ES-I3 (cell line): Measurements from ENCODE around the gene RPRD1A.
"Not testable (repeated sequence)": the region's sequence is repeated elsewhere in the genome, so short reads cannot be mapped to it uniquely, and the experiment has no call there.

ENCODE experiments used
- H3K36me3 ChIP-seq: 2 replicates; pipeline ENCODE4 v1.6.1; 2013; ENCODE audit warnings: mild to moderate bottlenecking, low read length, control low read depth, moderate library complexity; ENCODE audit not compliant: insufficient read depth
- H3K4me1 ChIP-seq: 2 replicates; pipeline ENCODE4 v1.6.1; 2013; ENCODE audit warnings: mild to moderate bottlenecking, control low read depth, low read length; ENCODE audit not compliant: insufficient read depth
- H3K9ac ChIP-seq: 2 replicates; pipeline ENCODE4 v1.6.1; 2013; ENCODE audit warnings: low read depth, mild to moderate bottlenecking, low read length, moderate library complexity
- H3K9me3 ChIP-seq: 2 replicates; pipeline ENCODE4 v1.6.1; 2013; ENCODE audit warnings: mild to moderate bottlenecking, low read length, moderate library complexity; ENCODE audit not compliant: control insufficient read depth, insufficient read depth

Gene RPRD1A

DNA sequence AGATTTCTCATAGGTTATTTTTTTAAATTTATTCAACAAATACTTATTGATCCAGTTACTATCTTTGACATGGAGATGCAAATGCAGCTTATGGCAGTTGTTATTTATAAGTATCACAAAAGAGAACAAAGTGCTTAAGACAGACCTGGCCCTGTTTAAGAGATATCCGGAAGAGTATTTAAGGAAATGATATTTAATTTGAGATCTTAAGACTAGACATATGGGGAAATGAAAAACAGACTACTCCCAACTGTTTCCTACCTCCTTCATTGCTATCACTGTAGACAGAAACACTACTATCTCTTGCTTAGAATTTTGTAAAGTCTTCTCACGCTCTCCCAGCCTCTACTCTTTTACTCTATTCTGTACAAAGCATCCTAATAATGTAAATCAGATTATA, 36.0 kb downstream of the RPRD1A start:
- no peak overlapping the region for H3K9ac ChIP-seq
- peaks cover 17% of the 10 kb centered on the region for H3K36me3 ChIP-seq
- no peaks in the 10 kb centered on the region for H3K4me1 ChIP-seq
- H3K9me3 ChIP-seq: no peaks in the 10 kb centered on the region

DNA sequence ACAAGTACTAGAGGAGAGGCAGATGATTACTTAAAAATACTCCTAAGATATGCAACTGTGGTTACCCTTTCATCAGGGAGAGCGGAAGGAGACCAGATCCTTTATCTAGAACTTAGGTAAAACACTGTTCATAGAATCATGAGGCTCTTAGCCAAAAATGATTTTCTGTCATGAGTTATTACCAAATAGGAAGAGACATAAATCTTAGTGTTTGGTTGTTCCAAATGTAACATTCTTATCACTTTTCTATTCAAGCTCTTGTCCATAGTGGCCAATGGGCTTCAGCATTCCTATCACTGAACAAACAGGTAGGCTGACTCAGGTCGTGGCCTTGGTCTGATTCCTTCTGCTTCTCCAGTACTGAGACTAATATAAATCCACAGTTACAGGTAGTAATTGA, 38.5 kb downstream of the RPRD1A start:
- Histone ChIP-seq H3K36me3 (peaks cover 24% of the 10 kb centered on the region), H3K9ac (no peak overlapping the region), H3K4me1 (no peaks in the 10 kb centered on the region), H3K9me3 (no peaks in the 10 kb centered on the region)

DNA sequence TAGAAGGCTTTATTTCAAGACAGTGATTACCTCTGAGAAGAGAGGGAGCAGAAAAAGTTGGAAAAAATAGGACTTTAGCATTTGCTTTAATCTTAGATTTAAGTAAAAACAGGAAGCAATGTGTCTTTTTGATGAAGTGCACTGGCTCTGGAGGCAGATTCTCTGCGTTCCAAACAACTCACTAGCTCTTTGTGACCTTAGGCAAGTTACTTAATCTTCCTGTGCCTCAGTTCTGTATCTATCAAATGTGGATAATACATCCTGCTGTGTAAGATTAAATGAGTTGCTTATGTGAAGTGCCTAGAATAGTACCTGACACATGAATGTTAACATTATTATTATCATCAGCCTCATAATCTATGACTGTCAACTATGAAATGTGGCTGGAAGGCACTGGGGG, 42.3 kb downstream of the RPRD1A start:
- peaks cover 19% of the 10 kb centered on the region for H3K36me3 ChIP-seq
- H3K9ac ChIP-seq: no peak overlapping the region
- no peaks in the 10 kb centered on the region for H3K4me1 ChIP-seq
- no peaks in the 10 kb centered on the region for H3K9me3 ChIP-seq

DNA sequence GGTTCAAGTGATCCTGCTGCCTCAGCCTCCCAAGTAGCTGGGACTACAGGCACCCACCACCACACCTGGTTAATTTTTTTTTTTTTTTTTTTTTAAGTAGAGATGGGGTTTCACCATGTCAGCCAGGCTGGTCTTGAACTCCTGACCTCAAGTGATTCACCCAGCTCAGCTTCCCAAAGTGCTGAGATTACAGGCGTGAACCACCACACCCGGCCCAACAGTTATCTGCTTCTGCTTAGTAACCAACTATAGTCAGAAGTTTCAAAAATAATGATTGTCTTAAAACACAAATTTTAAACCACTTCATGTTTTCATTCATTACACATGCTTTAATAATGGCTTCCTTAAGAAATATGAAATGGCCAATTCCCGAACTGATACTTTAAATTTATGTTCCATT, 43.1 kb downstream of the RPRD1A start:
- not testable (repeated sequence) for H3K4me1 ChIP-seq, H3K9ac ChIP-seq, H3K9me3 ChIP-seq
- H3K36me3 ChIP-seq: peaks cover 18% of the 10 kb centered on the region

DNA sequence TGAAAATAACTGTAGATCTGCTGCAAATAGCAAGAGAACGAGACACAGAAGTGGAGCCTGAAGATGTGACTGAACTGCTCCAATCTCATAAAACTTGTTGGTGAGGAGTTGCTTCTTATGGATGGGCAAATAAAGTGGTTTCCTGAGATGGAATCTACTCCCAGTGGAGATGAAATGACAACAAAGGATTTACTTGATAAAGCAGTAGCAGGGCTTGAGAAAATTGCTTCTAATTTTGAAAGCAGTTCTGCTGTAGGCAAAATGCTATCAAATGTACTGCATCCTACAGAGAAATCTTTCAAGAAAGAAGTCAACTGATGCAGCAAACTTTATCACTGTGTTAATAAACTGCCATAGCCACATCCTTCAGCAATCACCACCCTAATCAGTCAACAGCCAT, 44.0 kb downstream of the RPRD1A start:
- Histone ChIP-seq H3K4me1 (no peaks in the 10 kb centered on the region), H3K9ac (no peak overlapping the region), H3K9me3 (no peaks in the 10 kb centered on the region), H3K36me3 (peaks cover 13% of the 10 kb centered on the region)

DNA sequence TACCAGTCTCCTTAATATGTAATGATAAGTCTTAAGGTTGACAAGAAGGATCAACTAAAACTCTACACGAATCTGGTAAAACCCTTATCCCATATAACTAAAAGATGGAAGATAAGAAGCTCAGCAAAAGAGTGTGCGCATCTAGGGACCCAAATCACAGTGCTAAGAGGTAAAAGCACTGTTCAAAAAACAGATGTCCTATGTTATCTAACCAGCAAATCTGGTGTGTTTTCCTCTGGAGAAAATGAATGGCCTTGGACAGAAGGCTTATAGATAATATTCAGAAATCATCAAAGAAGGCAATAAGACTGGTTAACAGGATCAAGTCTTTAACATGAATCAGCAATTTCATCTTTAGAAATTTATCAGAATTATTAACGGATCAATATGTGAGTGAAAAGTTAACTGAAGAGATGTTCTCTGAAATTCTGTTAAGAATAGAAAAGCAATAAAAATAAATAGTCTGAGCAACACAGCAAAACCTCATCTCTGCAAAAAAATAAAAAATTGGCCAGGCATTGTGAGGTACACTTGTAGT, 47.1 kb downstream of the RPRD1A start:
- Histone ChIP-seq H3K4me1 (no peaks in the 10 kb centered on the region), H3K9me3 (no peaks in the 10 kb centered on the region), H3K36me3 (peaks cover 4% of the 10 kb centered on the region; the same call in 1 of the 2 replicates), H3K9ac (no peak overlapping the region)

DNA sequence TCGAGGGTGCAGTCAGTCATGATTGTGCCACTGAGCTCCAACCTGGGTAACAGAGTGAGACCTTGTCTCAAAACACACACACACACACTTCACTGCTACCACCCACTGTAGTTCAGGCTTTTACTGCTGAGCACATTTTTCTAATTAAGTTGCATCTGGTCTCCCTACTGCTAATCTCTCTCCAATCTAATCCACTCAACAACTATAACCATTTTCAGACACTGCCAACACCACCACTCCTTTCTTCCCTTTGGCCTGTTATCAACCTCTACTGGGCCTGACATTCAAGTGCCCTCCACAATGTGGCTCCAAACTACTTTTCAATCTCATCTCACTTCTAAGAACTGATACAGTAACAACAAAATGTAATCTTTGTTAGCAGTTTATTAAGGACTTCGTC, 50.1 kb downstream of the RPRD1A start:
- H3K36me3 ChIP-seq: no peaks in the 10 kb centered on the region
- no peak overlapping the region for H3K9ac ChIP-seq
- no peaks in the 10 kb centered on the region for H3K9me3 ChIP-seq
- no peaks in the 10 kb centered on the region for H3K4me1 ChIP-seq

DNA sequence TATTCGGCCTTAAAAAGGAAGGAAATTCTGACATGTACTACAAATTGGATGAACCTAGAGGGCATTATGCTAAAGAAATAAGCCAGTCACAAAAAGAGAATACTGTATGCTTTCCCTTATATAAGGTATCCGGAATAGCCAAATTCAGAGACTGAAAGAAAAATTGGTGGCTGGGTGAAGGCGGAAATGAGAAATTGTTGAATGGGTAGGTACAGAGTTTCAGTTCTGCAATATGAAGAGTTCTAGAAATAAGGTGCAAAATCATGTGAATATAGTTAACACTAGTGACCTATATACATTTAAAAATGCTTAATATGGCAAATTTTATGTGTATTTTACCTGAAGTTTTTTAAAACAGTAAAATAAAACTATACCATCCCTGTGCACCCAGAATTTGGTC, 51.7 kb downstream of the RPRD1A start:
- H3K9me3 ChIP-seq: no peaks in the 10 kb centered on the region
- no peak overlapping the region for H3K9ac ChIP-seq
- H3K36me3 ChIP-seq: no peaks in the 10 kb centered on the region
- no peaks in the 10 kb centered on the region for H3K4me1 ChIP-seq

DNA sequence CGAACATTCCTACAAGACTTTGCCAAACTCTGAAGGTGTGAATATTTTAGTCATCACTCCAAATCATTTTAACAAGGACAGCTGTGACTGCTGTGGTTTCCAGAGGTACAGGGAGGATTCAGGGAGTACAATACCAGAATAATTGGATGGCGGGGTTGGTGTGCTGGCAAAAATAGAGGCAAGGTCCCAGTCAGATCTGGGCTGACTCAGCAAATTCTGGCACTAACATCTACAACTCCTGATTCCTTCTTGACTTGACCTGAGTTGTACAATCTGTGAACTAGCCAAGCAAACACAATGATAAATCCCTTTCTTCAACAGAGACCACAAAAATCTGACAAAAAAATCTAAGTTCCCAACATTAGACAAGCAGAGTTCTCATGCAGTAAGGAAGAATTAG, 54.5 kb downstream of the RPRD1A start:
- Histone ChIP-seq H3K9ac (no peak overlapping the region), H3K36me3 (no peaks in the 10 kb centered on the region), H3K4me1 (no peaks in the 10 kb centered on the region), H3K9me3 (no peaks in the 10 kb centered on the region)

DNA sequence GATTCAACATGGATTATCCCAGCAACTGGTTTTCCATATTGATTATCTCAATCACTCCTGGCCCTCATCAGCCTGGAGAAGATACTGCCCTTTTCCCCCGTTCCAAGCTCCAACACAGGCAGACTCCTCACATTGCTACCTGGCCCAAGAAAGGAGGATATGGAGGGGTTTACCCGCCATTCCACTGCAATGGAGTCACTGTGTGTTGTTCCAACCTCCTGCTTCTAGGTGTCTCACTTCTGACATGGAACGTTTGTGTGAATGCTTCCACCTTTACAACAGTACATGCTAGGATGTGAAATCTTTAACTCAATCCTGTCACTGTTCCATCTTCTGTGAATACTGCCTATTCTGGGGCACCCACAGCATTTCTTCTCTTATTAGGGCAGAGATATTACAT, 58.1 kb downstream of the RPRD1A start:
- Histone ChIP-seq H3K9ac (no peak overlapping the region), H3K36me3 (no peaks in the 10 kb centered on the region), H3K4me1 (no peaks in the 10 kb centered on the region), H3K9me3 (no peaks in the 10 kb centered on the region)

DNA sequence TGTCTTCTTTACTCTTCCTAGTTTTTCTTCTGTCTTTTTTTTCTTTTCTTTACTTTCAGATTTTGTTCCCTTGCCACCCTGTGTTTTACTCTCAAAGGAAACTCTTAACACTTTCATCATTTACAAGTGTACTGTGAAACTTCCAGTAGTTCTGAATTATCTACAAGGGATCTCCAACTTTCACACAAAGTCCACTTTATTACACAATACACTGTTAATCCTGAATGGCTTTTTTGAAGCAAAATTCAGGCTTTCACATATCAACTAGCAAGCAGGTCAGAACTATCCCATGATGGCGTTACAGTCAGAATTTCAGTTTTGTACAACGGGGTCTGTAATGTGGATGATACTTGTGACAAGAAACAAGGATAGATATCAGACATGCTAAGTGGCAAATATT, 60.4 kb downstream of the RPRD1A start:
- H3K36me3 ChIP-seq: no peaks in the 10 kb centered on the region
- no peak overlapping the region for H3K9ac ChIP-seq
- no peaks in the 10 kb centered on the region for H3K4me1 ChIP-seq
- no peaks in the 10 kb centered on the region for H3K9me3 ChIP-seq

DNA sequence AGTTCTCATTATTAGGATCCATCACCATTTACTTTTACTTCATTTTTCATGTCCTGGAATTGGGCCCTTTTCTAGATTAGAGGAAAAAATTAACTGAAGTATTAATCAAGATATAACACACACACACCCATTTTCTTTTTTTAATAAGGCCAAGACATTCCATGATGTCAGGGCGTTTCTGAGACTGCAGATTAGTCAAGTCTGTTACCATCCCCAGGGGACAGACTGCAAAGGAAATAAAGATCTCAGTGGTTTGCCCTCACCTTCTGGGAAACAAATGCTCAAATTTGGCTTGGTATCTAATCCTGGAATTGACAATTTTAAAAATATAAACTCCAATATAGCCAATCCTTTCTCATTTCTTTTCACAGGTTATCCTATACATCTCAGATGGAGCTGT, 67.4 kb downstream of the RPRD1A start:
- Histone ChIP-seq H3K9me3 (no peaks in the 10 kb centered on the region), H3K36me3 (no peaks in the 10 kb centered on the region), H3K9ac (no peak overlapping the region), H3K4me1 (no peaks in the 10 kb centered on the region)

DNA sequence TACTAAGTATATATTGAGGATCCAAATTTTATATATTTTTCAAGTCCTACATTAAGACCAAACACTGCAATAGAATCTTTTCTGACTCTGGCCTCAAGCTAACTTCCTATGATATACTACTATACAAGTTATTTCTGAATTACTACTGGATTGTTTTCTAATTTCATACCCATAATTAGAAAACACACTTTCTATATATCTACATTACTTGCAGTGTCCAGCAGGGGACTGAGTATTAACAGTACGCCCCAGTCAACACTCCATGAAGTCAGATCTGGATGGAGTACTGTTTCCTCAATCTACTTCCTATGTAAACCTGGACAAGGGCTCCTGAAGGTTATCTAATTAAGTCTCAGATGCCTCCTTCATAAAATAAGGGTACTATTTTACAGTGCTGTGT, 68.4 kb downstream of the RPRD1A start:
- Histone ChIP-seq H3K9me3 (no peaks in the 10 kb centered on the region), H3K4me1 (no peaks in the 10 kb centered on the region), H3K9ac (no peak overlapping the region), H3K36me3 (no peaks in the 10 kb centered on the region)

DNA sequence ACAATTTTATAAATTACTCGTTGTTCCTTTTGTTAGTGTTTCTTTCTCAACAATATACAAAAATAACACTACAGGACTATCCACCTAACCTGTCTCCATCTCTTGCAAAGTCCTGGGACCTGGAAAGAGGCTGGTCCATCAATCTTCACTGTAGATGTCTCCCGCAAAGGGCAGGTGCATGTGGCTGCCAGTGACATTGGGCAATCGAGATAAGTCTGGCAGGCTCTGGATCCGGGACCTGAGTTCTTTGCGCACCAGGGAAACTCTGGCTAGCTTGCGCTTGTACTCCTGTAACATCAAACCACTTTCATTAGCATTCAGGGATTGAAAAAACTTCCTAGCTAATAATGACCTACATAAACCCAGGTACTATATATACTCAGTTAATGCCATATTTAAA, 74.3 kb downstream of the RPRD1A start:
- Histone ChIP-seq H3K36me3 (peaks cover 3% of the 10 kb centered on the region; the same call in 1 of the 2 replicates), H3K4me1 (no peaks in the 10 kb centered on the region), H3K9ac (no peak overlapping the region), H3K9me3 (no peaks in the 10 kb centered on the region)

DNA sequence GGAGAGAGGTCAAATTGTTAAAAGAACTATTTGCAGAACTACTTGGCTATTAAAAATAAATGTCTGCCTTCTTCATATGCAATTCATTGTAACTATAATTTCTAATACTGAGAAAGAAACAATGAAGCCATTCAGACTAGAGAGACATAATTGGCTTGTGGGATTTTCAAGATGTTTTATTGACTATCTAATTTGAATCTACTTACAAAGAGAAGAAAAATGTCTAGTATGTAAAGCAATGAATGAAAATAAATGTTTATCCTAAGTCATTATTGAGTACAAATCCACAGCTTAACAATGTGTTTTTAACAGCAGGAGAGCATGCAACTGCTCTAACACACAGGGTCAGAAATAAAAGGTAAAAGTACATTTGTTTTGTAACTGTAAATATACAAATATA, 75.7 kb downstream of the RPRD1A start:
- H3K9me3 ChIP-seq: no peaks in the 10 kb centered on the region
- H3K4me1 ChIP-seq: no peaks in the 10 kb centered on the region

DNA sequence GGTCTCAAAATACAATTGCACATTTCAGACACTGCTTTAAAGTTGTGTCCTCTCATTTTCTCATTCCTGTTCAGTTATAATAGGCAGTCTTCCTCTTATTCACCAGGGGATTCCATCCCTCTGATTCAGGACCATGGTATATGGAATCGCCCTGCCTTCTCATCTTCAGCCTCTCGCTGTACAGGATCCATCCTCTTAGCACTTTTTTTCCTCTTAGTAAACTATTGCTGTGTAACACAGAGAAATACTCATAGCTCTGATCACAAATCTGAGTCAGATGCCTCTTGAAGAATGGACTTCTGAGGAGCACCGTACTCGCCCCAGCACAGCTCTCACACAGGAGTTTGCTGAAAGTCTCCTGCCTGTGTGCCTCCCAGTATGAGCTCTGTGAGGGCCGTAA, 83.5 kb downstream of the RPRD1A start:
- Histone ChIP-seq H3K9ac (no peak overlapping the region), H3K9me3 (no peaks in the 10 kb centered on the region), H3K4me1 (no peaks in the 10 kb centered on the region), H3K36me3 (peaks cover 5% of the 10 kb centered on the region; the same call in 1 of the 2 replicates)

More for the DNA sequence above, 75.7 kb downstream of the RPRD1A start:
- Histone ChIP-seq H3K9ac (no peak overlapping the region), H3K36me3 (peaks cover 3% of the 10 kb centered on the region; the same call in 1 of the 2 replicates)
